ENCODE results near the gene WIZ. TPM values are rescaled to one million over a fixed set of nuclear protein-coding genes. Genes with fewer than 3 reads are reported as not detected.

The WIZ gene
- total and polyA plus RNA-seq, 2 of the 8 experiments (the other 6 are each of a cell fraction or from before 2014, with no cell fraction given): 12.5 to 33.2 TPM

DNA sequence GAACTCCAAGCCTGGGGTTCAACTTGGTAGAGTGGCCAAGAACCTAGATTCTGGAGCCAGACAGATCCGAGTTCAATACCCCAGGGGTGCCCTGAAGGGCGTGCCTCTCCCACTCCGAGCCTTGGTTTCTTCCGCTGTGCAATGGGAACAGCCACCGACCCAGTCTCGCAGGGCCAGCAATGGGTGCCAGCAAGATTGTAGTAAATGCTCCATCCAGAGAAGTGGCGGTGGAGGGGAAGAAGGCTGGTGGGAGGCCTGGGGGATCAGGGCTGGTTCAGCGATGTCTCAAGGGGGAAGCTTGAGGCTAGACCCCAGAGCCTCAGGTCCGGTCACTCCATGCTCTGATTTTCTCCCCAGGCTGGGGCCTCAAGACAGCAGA lies 4.5 kb downstream of the WIZ start:
- H2BK5ac ChIP-seq (ENCODE audit: low read depth, low read length): no peak overlapping the region
- H2BK15ac ChIP-seq (ENCODE audit: low read length): no peak overlapping the region
- H3K9me3 ChIP-seq (ENCODE audit: insufficient read depth in 2 of 2, low read depth in 1 of 2, low read length in 1 of 2): no peaks in the 10 kb centered on the region
- no peak overlapping the region for H3K4me3 ChIP-seq (ENCODE audit: extremely low read depth in 1 of 4, insufficient read depth in 2 of 4, low read depth in 3 of 4, low read length in 4 of 4)
- no peaks in the 10 kb centered on the region for H3K79me1 ChIP-seq (ENCODE audit: low read depth, low read length)
- no peak overlapping the region for H2AK5ac ChIP-seq (ENCODE audit: low read depth, low read length)
- TF ChIP-seq CBX5 (IDR thresholded peaks at IDR 0.05; ENCODE audit: low read depth, low read length) (no peak), NANOG (IDR thresholded peaks at IDR 0.05; ENCODE audit: insufficient read depth, low read depth, low read length, poor library complexity, severe bottlenecking) (no peak), SRF (IDR thresholded peaks at IDR 0.05; ENCODE audit: low read depth, low read length) (no peak), CBX8 (IDR thresholded peaks at IDR 0.05; ENCODE audit: borderline replicate concordance, low read depth, low read length) (no peak), RFX5 (IDR thresholded peaks at IDR 0.05; ENCODE audit: borderline replicate concordance, low read depth, low read length) (no peak), ZNF274 (IDR thresholded peaks at IDR 0.05; ENCODE audit: borderline replicate concordance, extremely low read depth, low read length) (no peak), CTBP2 (IDR thresholded peaks at IDR 0.05; ENCODE audit: borderline replicate concordance, insufficient read depth, insufficient read length, low read length) (no peak), GABPA (IDR thresholded peaks at IDR 0.05; ENCODE audit: borderline replicate concordance, insufficient read depth, low read length) (no peak), KDM4A (IDR thresholded peaks at IDR 0.05; ENCODE audit: low read depth, low read length, severe bottlenecking) (no peak), CREB1 (IDR thresholded peaks at IDR 0.05) (no peak), CHD2 (IDR thresholded peaks at IDR 0.05; ENCODE audit: low read length) (no peak), RXRA (IDR thresholded peaks at IDR 0.05; ENCODE audit: insufficient read depth, low read depth, low read length) (no peak)
- no peaks in the 10 kb centered on the region for H3K36me3 ChIP-seq (ENCODE audit: control insufficient read depth in 2 of 4, insufficient read depth in 4 of 4, low read length in 3 of 4)
- WGBS, 2 experiments (ENCODE audit: extremely low coverage in 1 of 2, insufficient coverage in 1 of 2, insufficient read length in 1 of 2, insufficient replicate concordance in 2 of 2, low coverage in 1 of 2, low lambda C conversion rate in 2 of 2, missing lambda C conversion rate in 1 of 2): 91% methylated on average over 8 of the region's 9 CpGs; no CpG with 5 or more reads in 1 of the 2 experiments
- no peak overlapping the region for H4K5ac ChIP-seq (ENCODE audit: insufficient read length, low read depth, low read length)
- H2BK120ac ChIP-seq (replicated peaks; ENCODE audit: low read depth, low read length): no peak overlapping the region
- no peak overlapping the region for H4K8ac ChIP-seq (ENCODE audit: extremely low read depth, insufficient read depth, low read length)
- no peak overlapping the region for H3K4ac ChIP-seq (replicated peaks; ENCODE audit: insufficient read length, low read depth, low read length)
- no peaks in the 10 kb centered on the region for H4K20me1 ChIP-seq (replicated peaks in 1 of 2; ENCODE audit: control insufficient read depth in 1 of 2, insufficient read depth in 2 of 2, low read length in 2 of 2)
- DNase-seq (ENCODE audit: low read depth in 1 of 2, low spot score in 2 of 2) (no peak), FAIRE-seq (no peak)
- peaks cover 0 to 7% (median 2%) of the 10 kb centered on the region in 4 experiments; a peak in 6 of 7 replicates for H3K4me1 ChIP-seq (replicated peaks in 1 of 4; ENCODE audit: control insufficient read depth in 3 of 4, insufficient read depth in 4 of 4, low read length in 3 of 4)
- no peak overlapping the region for H3K27ac ChIP-seq (ENCODE audit: low read depth, low read length)
- H2BK20ac ChIP-seq (ENCODE audit: low read length): no peak overlapping the region
- ChIA-PET CTCF (ENCODE audit: partially characterized antibody) (no interaction called here), POLR2A (ENCODE audit: partially characterized antibody) (interaction anchor here (0.6 kb wide), 1 partner anchor 12 kb away, joined by 3 read pairs; no protein-coding TSS in a partner anchor)
- no peak overlapping the region for H4K91ac ChIP-seq (replicated peaks; ENCODE audit: insufficient read length, low read length)
- H3K27me3 ChIP-seq (replicated peaks in 1 of 4; ENCODE audit: control insufficient read depth in 3 of 4, extremely low read depth in 1 of 4, insufficient read depth in 3 of 4, low read length in 3 of 4): peaks cover 0 to 2% (median 0%) of the 10 kb centered on the region in 4 experiments; a peak in 1 of 7 replicates
- no peak overlapping the region for H3K18ac ChIP-seq (ENCODE audit: extremely low read depth, low read length)
- H2AFZ ChIP-seq (ENCODE audit: low read length): no peak overlapping the region
- no peaks in the 10 kb centered on the region for H3K79me2 ChIP-seq (ENCODE audit: control insufficient read depth in 1 of 2, insufficient read depth in 2 of 2, low read length in 2 of 2)
- H3K23ac ChIP-seq (ENCODE audit: insufficient read length): no peak overlapping the region
- no peak overlapping the region for H3K9ac ChIP-seq (replicated peaks in 1 of 4; ENCODE audit: extremely low read depth in 1 of 4, low read depth in 3 of 4, low read length in 3 of 4)
- H3K23me2 ChIP-seq (ENCODE audit: low read depth, low read length): peaks cover 12% of the 10 kb centered on the region; the same call in 1 of the 2 replicates
- H3K14ac ChIP-seq (ENCODE audit: insufficient read length): no peak overlapping the region
- no peak overlapping the region for H3K56ac ChIP-seq (replicated peaks; ENCODE audit: insufficient read length, low read depth, low read length)
- H3K4me2 ChIP-seq (ENCODE audit: insufficient read depth in 1 of 2, low read depth in 2 of 2, low read length in 2 of 2): no peak overlapping the region
- no peak overlapping the region for H2BK12ac ChIP-seq (ENCODE audit: low read depth, low read length)

Measured in H1 (cell line).